Gastroesophageal sphincter (tissue), 2 donors: ENCODE data around the gene RBM27.

Experiments used
- POLR2A ChIP-seq, 2 donors: fragments of 450-650 bp; IDR thresholded peaks; one replicate each; pipeline ENCODE4 v1.6.1; 2017; ENCODE audit warnings: antibody characterized with exemption in 2 of 2, mild to moderate bottlenecking in 2 of 2, moderate library complexity in 1 of 2
- POLR2AphosphoS5 ChIP-seq: sonication (generic); formaldehyde crosslinking; IDR thresholded peaks from one replicate; pipeline ENCODE4 v1.6.1; 2017; ENCODE audit warnings: antibody characterized with exemption

DNA sequence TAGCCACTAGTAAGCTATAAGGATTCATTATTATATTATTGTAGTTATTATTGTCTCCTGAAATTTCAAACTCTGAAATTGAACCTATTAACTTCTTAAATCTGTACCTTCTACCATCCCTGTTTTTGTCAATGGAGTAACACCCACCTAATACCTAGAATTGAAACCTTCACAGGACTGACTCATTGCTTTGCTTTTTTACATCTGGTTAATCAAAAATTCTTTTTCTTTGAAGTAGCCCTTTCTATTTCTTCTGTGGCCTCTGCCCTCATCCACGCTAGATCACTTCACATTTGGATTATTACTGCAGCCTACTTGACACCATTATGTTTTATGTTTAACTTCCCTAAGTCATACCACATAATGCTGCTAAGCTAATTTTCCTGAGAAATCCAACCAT, 35.6 kb downstream of the RBM27 start:
- no peak for TF ChIP-seq POLR2A (IDR thresholded peaks at IDR 0.05)
- TF ChIP-seq POLR2AphosphoS5, result no peak
